ENCODE data around the gene KCNQ1. TPM values are rescaled to one million over a fixed set of nuclear protein-coding genes. Genes with fewer than 3 reads are reported as not detected.

KCNQ1 gene
- total and polyA plus RNA-seq, 5 experiments from 2014 or later, result 8.7 to 25.1 (median 22.9) TPM

- Mint-ChIP-seq H3K27ac (peak overlapping the region; percentile 6 to 72 (median 46)), H3K4me3 (peak overlapping the region; percentile 30 to 79 (median 56)), H3K36me3 (no peaks in the 10 kb centered on the region), H3K9me3 (no peaks in the 10 kb centered on the region), H3K27me3 (no peaks in the 10 kb centered on the region), H3K4me1 (peaks cover 31 to 58% (median 47%) of the 10 kb centered on the region in 4 donors)
- POLR2A ChIA-PET, result interaction anchor here (1.1 to 6.5 kb wide), 3 partner anchors 18 to 89 kb away, joined by 3 to 76 read pairs (median 4); no protein-coding TSS in a partner anchor
- DNase-seq (peak in 1 of 10 donors; percentile 51), ATAC-seq (no peak)
These were observed 1.4 kb upstream of the KCNQ1 start for GRCh38 chr11:2443406-2443805.

GRCh38 chr11:2443881-2444820, 657 bp upstream of the KCNQ1 start, which contains the start of gene TRPM5:
Gene TRPM5 (minus strand): TSS chr11:2444514. CDS start chr11:2423036, 21,478 bp downstream.
- H3K9me3 Mint-ChIP-seq, result no peaks in the 10 kb centered on the region
- DNase-seq (peak; percentile 66 to 92 (median 75)), ATAC-seq (peak; percentile 45 to 47)
- H3K4me1 Mint-ChIP-seq, result peaks cover 28 to 58% (median 51%) of the 10 kb centered on the region in 4 donors
- peak within 1 kb of the TSS; percentile 89 to 97 (median 96) for H3K4me3 Mint-ChIP-seq
- no peaks in the 10 kb centered on the region for H3K36me3 Mint-ChIP-seq
- POLR2A ChIA-PET, result interaction anchor here (1.1 to 6.5 kb wide), 5 partner anchors 18 to 449 kb away, joined by 3 to 76 read pairs (median 4); partner anchors contain the start of gene TSSC4
- H3K27me3 Mint-ChIP-seq, result no peaks in the 10 kb centered on the region
- peak within 1 kb of the TSS; percentile 77 to 94 (median 88) for H3K27ac Mint-ChIP-seq

GRCh38 chr11:2445746-2446551, 1.1 kb downstream of the KCNQ1 start:
- peaks cover 28 to 58% (median 53%) of the 10 kb centered on the region in 4 donors for H3K4me1 Mint-ChIP-seq
- H3K27ac Mint-ChIP-seq, result peak overlapping the region; percentile 77 to 94 (median 88)

GRCh38 chr11:2446590-2447252, 1.9 kb downstream of the KCNQ1 start:
- ATAC-seq (no peak), DNase-seq (peak in 1 of 10 donors; percentile 62)
- POLR2A ChIA-PET, result interaction anchor here (0.6 to 6.5 kb wide), 7 partner anchors 7 to 682 kb away, joined by 3 to 76 read pairs (median 3); partner anchors contain the start of gene TSSC4
- H3K27me3 Mint-ChIP-seq, result no peaks in the 10 kb centered on the region
- H3K4me3 Mint-ChIP-seq, result peak overlapping the region; percentile 89 to 97 (median 96)
- peak overlapping the region; percentile 77 to 92 (median 87) for H3K27ac Mint-ChIP-seq
- no peaks in the 10 kb centered on the region for H3K9me3 Mint-ChIP-seq
- H3K36me3 Mint-ChIP-seq, result no peaks in the 10 kb centered on the region
- peaks cover 28 to 58% (median 52%) of the 10 kb centered on the region in 4 donors for H3K4me1 Mint-ChIP-seq

More at GRCh38 chr11:2445746-2446551, 1.1 kb downstream of the KCNQ1 start:
- Mint-ChIP-seq H3K36me3 (no peaks in the 10 kb centered on the region), H3K9me3 (no peaks in the 10 kb centered on the region), H3K4me3 (peak overlapping the region; percentile 89 to 97 (median 96)), H3K27me3 (no peaks in the 10 kb centered on the region)
- peak in 2 of 10 donors; percentile 33 to 57 for DNase-seq
- POLR2A ChIA-PET, result interaction anchor here (0.6 to 6.5 kb wide), 8 partner anchors 10 to 683 kb away, joined by 3 to 76 read pairs (median 3); partner anchors contain the start of gene TSSC4
- ATAC-seq, result no peak

- peak overlapping the region; percentile 77 to 92 (median 87) for H3K27ac Mint-ChIP-seq
- H3K27me3 Mint-ChIP-seq, result no peaks in the 10 kb centered on the region
- H3K9me3 Mint-ChIP-seq, result no peaks in the 10 kb centered on the region
- POLR2A ChIA-PET, result interaction anchor here (0.9 to 6.5 kb wide), 7 partner anchors 8 to 568 kb away, joined by 3 to 76 read pairs (median 3); partner anchors contain the start of gene TSSC4
- H3K4me1 Mint-ChIP-seq, result peaks cover 26 to 53% (median 46%) of the 10 kb centered on the region in 4 donors
- H3K4me3 Mint-ChIP-seq, result peak overlapping the region; percentile 89 to 97 (median 95)
- DNase-seq, result peak in 1 of 10 donors; percentile 41
- H3K36me3 Mint-ChIP-seq, result peaks cover 0 to under 1% (median 0%) of the 10 kb centered on the region in 3 donors
- no peak for ATAC-seq
These were observed 2.6 kb downstream of the KCNQ1 start for GRCh38 chr11:2447253-2447950.

- Mint-ChIP-seq H3K27me3 (no peaks in the 10 kb centered on the region), H3K4me3 (peak overlapping the region in 9 of 10 donors; percentile 1 to 97 (median 95)), H3K36me3 (peaks cover 0 to 6% (median 4%) of the 10 kb centered on the region in 3 donors), H3K4me1 (peaks cover 22 to 46% (median 39%) of the 10 kb centered on the region in 4 donors), H3K9me3 (no peaks in the 10 kb centered on the region), H3K27ac (peak overlapping the region in 8 of 10 donors; percentile 61 to 92 (median 82))
- DNase-seq (peak in 1 of 10 donors; percentile 52), ATAC-seq (no peak)
- POLR2A ChIA-PET, result interaction anchor here (0.9 to 6.5 kb wide), 6 partner anchors 9 to 148 kb away, joined by 3 to 76 read pairs (median 4); partner anchors contain the start of gene TSSC4
These were observed 3.3 kb downstream of the KCNQ1 start for GRCh38 chr11:2447951-2448650.

- Mint-ChIP-seq H3K36me3 (peaks cover 0 to 7% (median 6%) of the 10 kb centered on the region in 3 donors), H3K27me3 (no peaks in the 10 kb centered on the region), H3K4me1 (peaks cover 17 to 40% (median 33%) of the 10 kb centered on the region in 4 donors), H3K4me3 (peak overlapping the region in 9 of 10 donors; percentile 36 to 97 (median 63)), H3K27ac (peak overlapping the region in 6 of 10 donors; percentile 18 to 82 (median 70)), H3K9me3 (no peaks in the 10 kb centered on the region)
- ATAC-seq (no peak), DNase-seq (peak in 1 of 10 donors; percentile 61)
- POLR2A ChIA-PET, result interaction anchor here (6.5 kb wide), 1 partner anchor 16 kb away, joined by 76 read pairs; no protein-coding TSS in a partner anchor
These were observed 4.1 kb downstream of the KCNQ1 start for GRCh38 chr11:2448661-2449547.

GRCh38 chr11:2449548-2450320, 4.9 kb downstream of the KCNQ1 start:
- Mint-ChIP-seq H3K36me3 (peaks cover 0 to 11% (median 6%) of the 10 kb centered on the region in 3 donors), H3K4me3 (no peak overlapping the region), H3K27ac (peak overlapping the region in 2 of 10 donors; percentile 43 to 72), H3K9me3 (no peaks in the 10 kb centered on the region), H3K27me3 (no peaks in the 10 kb centered on the region), H3K4me1 (peaks cover 17 to 40% (median 33%) of the 10 kb centered on the region in 4 donors)
- DNase-seq (peak in 1 of 10 donors; percentile 57), ATAC-seq (no peak)
- POLR2A ChIA-PET, result interaction anchor here (0.5 kb wide), 1 partner anchor 452 kb away, joined by 4 read pairs; a partner anchor contains a TSS

Measured in naive thymus-derived CD8-positive, alpha-beta T cell (primary cell).